ENCODE data around the gene RFPL1.
"Not testable (repeated sequence)": the region's sequence is repeated elsewhere in the genome, so short reads cannot be mapped to it uniquely, and the experiment has no call there.

DNA sequence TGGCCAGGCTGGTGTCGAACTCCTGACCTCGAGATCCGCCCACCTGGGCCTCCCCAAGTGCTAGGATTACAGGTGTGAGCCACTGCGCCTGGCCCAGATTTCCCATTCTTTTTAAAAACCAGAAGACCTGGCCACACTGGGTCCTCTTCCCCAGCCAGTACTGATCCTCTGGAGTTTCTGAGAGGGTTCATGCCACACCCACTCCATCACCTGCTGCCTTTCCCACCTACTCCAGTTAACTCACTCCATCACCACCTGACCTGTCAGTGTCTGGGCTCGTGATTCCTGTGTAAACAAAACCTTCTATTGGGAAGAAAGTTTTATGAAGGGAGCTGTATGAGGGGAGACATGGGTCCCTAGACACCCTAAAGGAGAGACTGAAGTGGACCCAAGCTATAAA lies 19.7 kb upstream of the RFPL1 start:
- not testable (repeated sequence) for TF ChIP-seq SUZ12 (IDR thresholded peaks at IDR 0.05; ENCODE audit: extremely low read depth, insufficient read depth, insufficient read length); YY1 (IDR thresholded peaks at IDR 0.05; ENCODE audit: insufficient read depth, insufficient read length)
